ENCODE results near the gene SLIT3.
"Not testable (repeated sequence)": the region's sequence is repeated elsewhere in the genome, so short reads cannot be mapped to it uniquely, and the experiment has no call there.

The SLIT3 gene

GRCh38 chr5:168654211-168654721, 646.7 kb downstream of the SLIT3 start:
- no peak for DNase-seq

- DNase-seq = no peak
Measured at GRCh38 chr5:168653626-168654025, 647.3 kb downstream of the SLIT3 start.

- no peak for DNase-seq
Measured at GRCh38 chr5:168651648-168652047, 649.3 kb downstream of the SLIT3 start.

- no peak for DNase-seq
Measured at GRCh38 chr5:168649306-168649705, 651.6 kb downstream of the SLIT3 start.

- DNase-seq = no peak
Measured at GRCh38 chr5:168648576-168648975, 652.4 kb downstream of the SLIT3 start.

- DNase-seq = no peak
Measured at GRCh38 chr5:168648016-168648415, 652.9 kb downstream of the SLIT3 start.

- no peak for DNase-seq
Measured at GRCh38 chr5:168647083-168647482, 653.9 kb downstream of the SLIT3 start.

- DNase-seq = no peak
Measured at GRCh38 chr5:168646335-168646734, 654.6 kb downstream of the SLIT3 start.

- DNase-seq = no peak
Measured at GRCh38 chr5:168645195-168645594, 655.7 kb downstream of the SLIT3 start.

GRCh38 chr5:168642019-168642418, 658.9 kb downstream of the SLIT3 start:
- no peak for DNase-seq

GRCh38 chr5:168638846-168639245, 662.1 kb downstream of the SLIT3 start:
- DNase-seq = not testable (repeated sequence)

GRCh38 chr5:168637793-168638192, 663.1 kb downstream of the SLIT3 start:
- DNase-seq = no peak

GRCh38 chr5:168637281-168637680, 663.7 kb downstream of the SLIT3 start:
- DNase-seq = no peak

- DNase-seq = not testable (repeated sequence)
Measured at GRCh38 chr5:168630958-168631357, 670.0 kb downstream of the SLIT3 start.

GRCh38 chr5:168624850-168625364, 676.0 kb downstream of the SLIT3 start:
- DNase-seq = no peak

- no peak for DNase-seq
Measured at GRCh38 chr5:168620807-168621206, 680.1 kb downstream of the SLIT3 start.

GRCh38 chr5:168614661-168615060, 686.3 kb downstream of the SLIT3 start:
- no peak for DNase-seq

GRCh38 chr5:168613996-168614395, 686.9 kb downstream of the SLIT3 start:
- DNase-seq = no peak

- no peak for DNase-seq
Measured at GRCh38 chr5:168613396-168613795, 687.5 kb downstream of the SLIT3 start.

- no peak for DNase-seq
Measured at GRCh38 chr5:168612996-168613395, 687.9 kb downstream of the SLIT3 start.

- no peak for DNase-seq
Measured at GRCh38 chr5:168612123-168612522, 688.8 kb downstream of the SLIT3 start.

All from NCI-H1092 treated with DMSO at 0.1 percent for 48 hours (cell line).